MM.1S (cell line): ENCODE results near the gene XYLT1.

Experiments
- CTCF ChIP-seq: fragments of 300-600 bp; sonication (generic); IDR thresholded peaks from 2 replicates; pipeline ENCODE4 v1.5.1; 2016; ENCODE audit warnings: antibody characterized with exemption, low read length, mixed read lengths
- EZH2 ChIP-seq: fragments of 300-600 bp; sonication (generic); optimal IDR thresholded peaks from 2 replicates; pipeline ENCODE3; 2017; ENCODE audit warnings: low read depth, mild to moderate bottlenecking, antibody characterized with exemption, low read length, mixed read lengths

- TF ChIP-seq CTCF (no peak), EZH2 (no peak)
Observed at GRCh38 chr16:17491140-17491662, 20.4 kb upstream of the XYLT1 start.
